ENCODE measurements around the gene FEZF1. TPM values are rescaled to one million over a fixed set of nuclear protein-coding genes. Genes with fewer than 3 reads are reported as not detected.

FEZF1 gene
- total RNA-seq, 1 donor, result not detected

- no peak overlapping the region for H3K4me3 ChIP-seq (ENCODE audit: low read depth, low read length)
- no peak for DNase-seq (ENCODE audit: low read depth)
Observed at GRCh38 chr7:122269241-122269640, 35.3 kb downstream of the FEZF1 start.

DNA sequence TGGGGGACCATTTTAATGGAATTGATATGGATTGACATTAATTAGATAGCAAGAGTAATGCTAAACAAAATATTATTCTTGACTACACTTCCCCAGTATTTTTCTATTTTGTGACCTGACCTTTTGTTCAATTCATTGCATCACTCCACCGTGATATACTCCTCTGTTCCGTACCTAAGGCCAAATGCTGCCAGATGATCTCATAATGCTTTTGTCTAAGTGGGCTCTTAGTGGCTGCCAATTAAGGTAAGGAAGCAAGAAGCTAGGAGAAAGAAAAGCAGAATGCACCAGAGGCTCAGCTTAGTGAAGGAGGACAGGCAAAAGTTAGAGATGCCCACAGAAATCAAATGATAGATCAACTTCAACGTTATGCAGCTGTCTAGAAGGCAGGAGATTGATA lies 36.4 kb downstream of the FEZF1 start:
- TF ChIP-seq, protein P1, sequence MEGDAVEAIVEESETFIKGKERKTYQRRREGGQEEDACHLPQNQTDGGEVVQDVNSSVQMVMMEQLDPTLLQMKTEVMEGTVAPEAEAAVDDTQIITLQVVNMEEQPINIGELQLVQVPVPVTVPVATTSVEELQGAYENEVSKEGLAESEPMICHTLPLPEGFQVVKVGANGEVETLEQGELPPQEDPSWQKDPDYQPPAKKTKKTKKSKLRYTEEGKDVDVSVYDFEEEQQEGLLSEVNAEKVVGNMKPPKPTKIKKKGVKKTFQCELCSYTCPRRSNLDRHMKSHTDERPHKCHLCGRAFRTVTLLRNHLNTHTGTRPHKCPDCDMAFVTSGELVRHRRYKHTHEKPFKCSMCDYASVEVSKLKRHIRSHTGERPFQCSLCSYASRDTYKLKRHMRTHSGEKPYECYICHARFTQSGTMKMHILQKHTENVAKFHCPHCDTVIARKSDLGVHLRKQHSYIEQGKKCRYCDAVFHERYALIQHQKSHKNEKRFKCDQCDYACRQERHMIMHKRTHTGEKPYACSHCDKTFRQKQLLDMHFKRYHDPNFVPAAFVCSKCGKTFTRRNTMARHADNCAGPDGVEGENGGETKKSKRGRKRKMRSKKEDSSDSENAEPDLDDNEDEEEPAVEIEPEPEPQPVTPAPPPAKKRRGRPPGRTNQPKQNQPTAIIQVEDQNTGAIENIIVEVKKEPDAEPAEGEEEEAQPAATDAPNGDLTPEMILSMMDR (IDR thresholded peaks at IDR 0.05; ENCODE audit: insufficient read depth, low read depth, low read length), result no peak

More at GRCh38 chr7:122269241-122269640, 35.3 kb downstream of the FEZF1 start:
- TF ChIP-seq, protein P1 (IDR thresholded peaks at IDR 0.05; ENCODE audit: insufficient read depth, low read depth, low read length), result no peak

DNA sequence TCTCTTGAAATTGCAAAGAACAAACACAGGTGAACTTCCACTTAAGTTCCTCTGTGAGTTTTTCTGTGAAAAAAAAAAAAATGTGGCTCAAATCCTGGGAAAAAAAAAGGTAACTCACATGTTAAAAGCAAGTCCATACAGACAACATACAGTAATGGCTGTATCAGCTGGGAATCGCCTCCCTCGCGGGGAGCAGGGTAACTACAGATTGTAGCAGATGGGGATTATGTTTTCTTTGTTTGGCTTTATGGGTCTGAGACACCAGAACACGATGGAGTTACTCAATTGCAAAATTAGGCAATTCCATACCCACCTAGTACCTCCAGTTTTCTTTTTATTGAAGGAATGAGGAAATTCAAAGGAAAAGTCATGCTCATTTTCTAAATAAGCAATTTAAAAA lies 42.3 kb downstream of the FEZF1 start:
- no peak for DNase-seq (ENCODE audit: low read depth)
- TF ChIP-seq, protein P1 (IDR thresholded peaks at IDR 0.05; ENCODE audit: insufficient read depth, low read depth, low read length), result no peak
- H3K4me3 ChIP-seq (ENCODE audit: low read depth, low read length), result no peak overlapping the region

More for the DNA sequence above, 36.4 kb downstream of the FEZF1 start:
- H3K4me3 ChIP-seq (ENCODE audit: low read depth, low read length), result no peak overlapping the region
- DNase-seq (ENCODE audit: low read depth), result no peak

DNA sequence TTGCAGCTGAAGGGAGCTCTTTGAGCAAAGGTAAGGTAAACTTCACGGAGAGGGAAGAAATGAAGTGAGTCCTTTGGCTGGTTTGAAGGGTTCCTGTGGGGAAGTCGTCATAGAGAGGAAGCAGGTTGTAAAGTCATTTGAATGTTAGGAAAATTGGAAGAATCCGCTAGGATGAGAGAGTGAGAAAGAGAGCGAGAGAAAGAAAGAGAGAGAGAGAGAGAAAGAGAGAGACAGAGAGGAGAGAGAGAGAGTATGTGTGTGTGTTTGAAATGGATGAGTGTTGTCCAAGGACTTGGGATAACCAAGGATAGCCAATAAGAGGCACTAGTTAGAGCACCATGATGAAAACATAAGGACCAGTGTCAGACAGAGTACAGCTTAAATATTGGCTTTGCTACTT lies 43.1 kb downstream of the FEZF1 start:
- H3K4me3 ChIP-seq (ENCODE audit: low read depth, low read length), result no peak overlapping the region
- DNase-seq (ENCODE audit: low read depth), result no peak
- TF ChIP-seq, protein P1 (IDR thresholded peaks at IDR 0.05; ENCODE audit: insufficient read depth, low read depth, low read length), result no peak

DNA sequence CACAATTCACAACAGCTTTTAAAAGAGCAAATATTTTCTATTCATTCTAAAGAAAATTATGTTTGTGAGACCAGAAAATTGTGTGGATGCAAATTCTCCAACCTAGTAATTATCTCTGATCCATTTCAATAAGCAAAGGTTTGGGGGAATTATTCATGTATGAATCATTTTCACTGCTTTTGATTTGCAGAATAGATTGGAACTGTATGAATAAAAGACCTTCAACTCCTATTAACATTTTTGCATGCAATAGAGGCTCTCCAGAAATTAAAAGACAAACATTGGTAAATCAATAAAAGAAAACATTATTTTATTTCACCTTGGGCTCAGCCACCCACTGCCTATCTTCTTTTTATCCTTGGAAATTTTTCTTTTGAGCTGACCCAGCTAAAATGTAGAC lies 43.5 kb downstream of the FEZF1 start:
- H3K4me3 ChIP-seq (ENCODE audit: low read depth, low read length), result no peak overlapping the region
- TF ChIP-seq, protein P1 (IDR thresholded peaks at IDR 0.05; ENCODE audit: insufficient read depth, low read depth, low read length), result no peak
- no peak for DNase-seq (ENCODE audit: low read depth)

- TF ChIP-seq, protein P1 (IDR thresholded peaks at IDR 0.05; ENCODE audit: insufficient read depth, low read depth, low read length), result no peak
- no peak overlapping the region for H3K4me3 ChIP-seq (ENCODE audit: low read depth, low read length)
- DNase-seq (ENCODE audit: low read depth), result no peak
Observed at GRCh38 chr7:122260336-122260735, 44.2 kb downstream of the FEZF1 start.

GRCh38 chr7:122258971-122259370 lies 45.6 kb downstream of the FEZF1 start:
- H3K4me3 ChIP-seq (ENCODE audit: low read depth, low read length), result no peak overlapping the region
- TF ChIP-seq, protein P1 (IDR thresholded peaks at IDR 0.05; ENCODE audit: insufficient read depth, low read depth, low read length), result no peak
- no peak for DNase-seq (ENCODE audit: low read depth)

Measured in fibroblast of villous mesenchyme (primary cell).